K562 (cell line): ENCODE data around the gene BCL2L15. TPM values are rescaled to one million over a fixed set of nuclear protein-coding genes. Genes with fewer than 3 reads are reported as not detected.

Source experiments
- ESRRA ChIP-seq: fragments of 450-650 bp; IDR thresholded peaks from 2 replicates; pipeline ENCODE4 v1.6.1; 2014; ENCODE audit warnings: low read depth, mild to moderate bottlenecking, moderate library complexity, borderline replicate concordance
- HDAC2 ChIP-seq: fragments of 450-650 bp; IDR thresholded peaks from 2 replicates; pipeline ENCODE4 v1.6.1; 2016; ENCODE audit warnings: mild to moderate bottlenecking
- HNRNPUL1 ChIP-seq: fragments of 200-400 bp; formaldehyde crosslinking; IDR thresholded peaks from 2 replicates; pipeline ENCODE4 v1.6.1; 2017; ENCODE audit warnings: low read length
- LARP7 ChIP-seq: fragments of 450-650 bp; IDR thresholded peaks from 2 replicates; pipeline ENCODE4 v1.6.1; 2016
- LCOR ChIP-seq: sonication (generic); formaldehyde crosslinking; IDR thresholded peaks from 2 replicates; pipeline ENCODE4 v1.8.0; 2022; ENCODE audit warnings: mild to moderate bottlenecking, missing genetic modification reagents
- MTA2 ChIP-seq: fragments of 450-650 bp; IDR thresholded peaks from 2 replicates; pipeline ENCODE4 v1.6.1; 2016; ENCODE audit warnings: low read depth
- PPARD ChIP-seq: fragments of 250-450 bp; sonication (Bioruptor Pico); IDR thresholded peaks from 2 replicates; pipeline ENCODE4 v1.8.0; 2022; ENCODE audit warnings: inconsistent platforms, mild to moderate bottlenecking, moderate library complexity
- SUPT5H ChIP-seq: fragments of 450-650 bp; IDR thresholded peaks from 2 replicates; pipeline ENCODE4 v1.6.1; 2016
- WHSC1 ChIP-seq: IDR thresholded peaks from one replicate; pipeline ENCODE4 v1.6.1; 2012; ENCODE audit warnings: low read length, control low read depth, inconsistent platforms
- YY1 ChIP-seq, 3 experiments: IDR thresholded peaks; 2 replicates each; pipeline ENCODE4 v1.6.1; 2011; ENCODE audit warnings: low read length in 2 of 3, mild to moderate bottlenecking in 2 of 3, moderate library complexity in 2 of 3, borderline replicate concordance in 1 of 3, control low read depth in 1 of 3, low read depth in 1 of 3; ENCODE audit not compliant: insufficient read depth in 3 of 3, insufficient replicate concordance in 2 of 3, control insufficient read depth in 1 of 3, insufficient read length in 1 of 3; ENCODE audit errors: extremely low read depth in 1 of 3
- ZNF212 ChIP-seq: fragments of 450-650 bp; formaldehyde crosslinking; IDR thresholded peaks from 2 replicates; pipeline ENCODE4 v1.4.0; 2020; ENCODE audit warnings: mild to moderate bottlenecking
- ZNF384 ChIP-seq: IDR thresholded peaks from 2 replicates; pipeline ENCODE4 v1.6.1; 2012; ENCODE audit warnings: low read depth, low read length, improper control_type of control experiment
- ZNF507 ChIP-seq: conservative IDR thresholded peaks from 2 replicates; pipeline ENCODE4 v1.6.1; 2017; ENCODE audit warnings: missing genetic modification characterization, missing compliant biosample characterization
- polyA plus RNA-seq, 8 experiments: library from polyadenylated mRNA; depleted of rRNA in 4 of 8; stranded (reverse) in 5 of 8; unstranded in 3 of 8; fragments of >200 nt; fragmentation: Nextera tagmentation in 2 of 8; fragmentation: Illumina TruSeq in 1 of 8; extraction: Ambion mirVana in 2 of 8; extraction: Trizol in 1 of 8; gene quantifications; 2 replicates each; pipeline versions ENCODE4 v1.2.1 to v1.2.3, GENCODE V29; 2011 to 2014; ENCODE audit warnings: inconsistent platforms in 1 of 8, missing spikeins in 1 of 8
- total RNA-seq, 7 experiments: library from RNA; depleted of rRNA in 6 of 7; stranded (reverse); fragments of >200 nt in 6 of 7; fragmentation: Illumina TruSeq in 2 of 7; extraction: Trizol in 2 of 7; gene quantifications; 2 replicates each; pipeline versions ENCODE4 v1.2.1 to v1.2.3, GENCODE V29; 2011 to 2021; ENCODE audit warnings: low replicate concordance in 1 of 7
- TF ChIP-seq, protein P1 (sequence below): fragments of 450-650 bp; formaldehyde crosslinking; IDR thresholded peaks from 2 replicates; pipeline ENCODE4 v1.4.0; 2022; ENCODE audit warnings: missing genetic modification characterization
- TF ChIP-seq, protein P2 (sequence below): fragments of 450-650 bp; IDR thresholded peaks from 2 replicates; pipeline ENCODE4 v1.6.1; 2017; ENCODE audit warnings: antibody characterized with exemption
- TF ChIP-seq, protein P3 (sequence below): IDR thresholded peaks from 2 replicates; pipeline ENCODE4 v1.6.1; 2014; ENCODE audit warnings: antibody characterized with exemption
- TF ChIP-seq, protein P4 (sequence below): fragments of 250-450 bp; sonication (Bioruptor Pico); IDR thresholded peaks from 2 replicates; pipeline ENCODE4 v1.8.0; 2021; ENCODE audit warnings: borderline replicate concordance, mild to moderate bottlenecking, moderate library complexity; ENCODE audit not compliant: poor library complexity, severe bottlenecking
- TF ChIP-seq, protein P5 (sequence below): fragments of 450-650 bp; IDR thresholded peaks from 2 replicates; pipeline ENCODE4 v1.6.1; 2016
- TF ChIP-seq, protein P6 (sequence below): fragments of 200-800 bp; sonication (Bioruptor generic); IDR thresholded peaks from 2 replicates; pipeline ENCODE4 v1.6.1; 2017; ENCODE audit warnings: missing genetic modification characterization, missing compliant biosample characterization

Gene BCL2L15
- total and polyA plus RNA-seq, 9 of the 15 experiments (the other 6 are each of a cell fraction or from before 2014, with no cell fraction given) = 0.06 to 0.42 (median 0.28) TPM; not detected in 1

DNA sequence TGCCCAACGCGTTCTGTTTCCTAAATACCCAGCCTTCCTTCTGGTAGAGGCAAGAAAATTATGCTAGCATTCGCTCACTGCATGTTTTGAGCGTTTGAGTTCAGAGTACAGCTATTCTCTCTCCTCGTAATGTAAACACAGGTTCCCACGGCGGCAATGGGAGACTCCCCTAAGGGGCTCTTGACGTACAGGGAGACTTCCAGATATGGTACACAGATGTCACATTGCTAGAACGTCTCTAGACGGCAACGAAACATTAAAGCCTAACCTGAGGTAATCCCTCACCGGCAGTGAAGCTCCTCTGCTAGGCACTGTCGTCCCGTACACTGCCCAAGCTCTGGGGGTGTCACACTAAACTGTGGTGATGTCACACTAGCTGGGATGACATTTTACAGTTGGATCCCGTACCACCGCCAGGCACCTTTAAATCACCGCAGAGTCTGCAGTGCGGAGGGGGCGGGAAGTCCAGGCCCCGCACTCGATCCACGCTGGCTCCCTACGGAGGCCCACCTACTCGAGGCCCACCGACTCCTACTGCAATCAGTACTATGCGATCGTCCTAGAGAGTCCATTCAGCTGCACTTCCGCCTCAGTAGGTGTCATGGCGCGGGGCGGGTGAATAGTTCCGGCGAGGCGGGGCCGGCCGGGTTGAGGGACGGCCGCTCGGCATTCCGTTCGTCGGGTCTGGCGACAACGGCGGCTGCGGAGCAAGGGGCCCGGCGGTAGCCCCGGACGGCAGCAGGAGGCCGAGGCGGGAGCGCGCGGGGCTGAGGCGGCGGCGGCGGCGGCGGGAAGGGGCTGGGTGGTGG, 41.8 kb upstream of the BCL2L15 start, which contains the start of gene HIPK1 (continued):
- TF ChIP-seq, protein P1, sequence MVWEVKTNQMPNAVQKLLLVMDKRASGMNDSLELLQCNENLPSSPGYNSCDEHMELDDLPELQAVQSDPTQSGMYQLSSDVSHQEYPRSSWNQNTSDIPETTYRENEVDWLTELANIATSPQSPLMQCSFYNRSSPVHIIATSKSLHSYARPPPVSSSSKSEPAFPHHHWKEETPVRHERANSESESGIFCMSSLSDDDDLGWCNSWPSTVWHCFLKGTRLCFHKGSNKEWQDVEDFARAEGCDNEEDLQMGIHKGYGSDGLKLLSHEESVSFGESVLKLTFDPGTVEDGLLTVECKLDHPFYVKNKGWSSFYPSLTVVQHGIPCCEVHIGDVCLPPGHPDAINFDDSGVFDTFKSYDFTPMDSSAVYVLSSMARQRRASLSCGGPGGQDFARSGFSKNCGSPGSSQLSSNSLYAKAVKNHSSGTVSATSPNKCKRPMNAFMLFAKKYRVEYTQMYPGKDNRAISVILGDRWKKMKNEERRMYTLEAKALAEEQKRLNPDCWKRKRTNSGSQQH = peak; percentile 90
- TF ChIP-seq ZNF507 (tag) (no peak), ZNF384 (peak; percentile 25; the same call in 1 of the 2 replicates), PPARD (CRISPR knock-in tag) (no peak), SUPT5H (peak; percentile 83), ZNF212 (CRISPR knock-in tag) (no peak), MTA2 (no peak), LARP7 (no peak), LCOR (CRISPR knock-in tag) (peak; percentile 85), YY1 (IDR thresholded peaks at IDR 0.05; ENCODE audit: borderline replicate concordance in 1 of 3, control insufficient read depth in 1 of 3, extremely low read depth in 1 of 3, insufficient read depth in 3 of 3, insufficient read length in 1 of 3, insufficient replicate concordance in 2 of 3, low read depth in 1 of 3, low read length in 2 of 3) (peak; percentile 98 to 100 (median 100)), HDAC2 (peak; percentile 93), ESRRA (peak; percentile 81), WHSC1 (no peak), HNRNPUL1 (no peak)
- TF ChIP-seq, protein P2, sequence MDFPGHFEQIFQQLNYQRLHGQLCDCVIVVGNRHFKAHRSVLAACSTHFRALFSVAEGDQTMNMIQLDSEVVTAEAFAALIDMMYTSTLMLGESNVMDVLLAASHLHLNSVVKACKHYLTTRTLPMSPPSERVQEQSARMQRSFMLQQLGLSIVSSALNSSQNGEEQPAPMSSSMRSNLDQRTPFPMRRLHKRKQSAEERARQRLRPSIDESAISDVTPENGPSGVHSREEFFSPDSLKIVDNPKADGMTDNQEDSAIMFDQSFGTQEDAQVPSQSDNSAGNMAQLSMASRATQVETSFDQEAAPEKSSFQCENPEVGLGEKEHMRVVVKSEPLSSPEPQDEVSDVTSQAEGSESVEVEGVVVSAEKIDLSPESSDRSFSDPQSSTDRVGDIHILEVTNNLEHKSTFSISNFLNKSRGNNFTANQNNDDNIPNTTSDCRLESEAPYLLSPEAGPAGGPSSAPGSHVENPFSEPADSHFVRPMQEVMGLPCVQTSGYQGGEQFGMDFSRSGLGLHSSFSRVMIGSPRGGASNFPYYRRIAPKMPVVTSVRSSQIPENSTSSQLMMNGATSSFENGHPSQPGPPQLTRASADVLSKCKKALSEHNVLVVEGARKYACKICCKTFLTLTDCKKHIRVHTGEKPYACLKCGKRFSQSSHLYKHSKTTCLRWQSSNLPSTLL = no peak
- TF ChIP-seq, protein P3, sequence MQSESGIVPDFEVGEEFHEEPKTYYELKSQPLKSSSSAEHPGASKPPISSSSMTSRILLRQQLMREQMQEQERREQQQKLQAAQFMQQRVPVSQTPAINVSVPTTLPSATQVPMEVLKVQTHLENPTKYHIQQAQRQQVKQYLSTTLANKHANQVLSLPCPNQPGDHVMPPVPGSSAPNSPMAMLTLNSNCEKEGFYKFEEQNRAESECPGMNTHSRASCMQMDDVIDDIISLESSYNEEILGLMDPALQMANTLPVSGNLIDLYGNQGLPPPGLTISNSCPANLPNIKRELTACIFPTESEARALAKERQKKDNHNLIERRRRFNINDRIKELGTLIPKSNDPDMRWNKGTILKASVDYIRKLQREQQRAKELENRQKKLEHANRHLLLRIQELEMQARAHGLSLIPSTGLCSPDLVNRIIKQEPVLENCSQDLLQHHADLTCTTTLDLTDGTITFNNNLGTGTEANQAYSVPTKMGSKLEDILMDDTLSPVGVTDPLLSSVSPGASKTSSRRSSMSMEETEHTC = no peak
- TF ChIP-seq, protein P4, sequence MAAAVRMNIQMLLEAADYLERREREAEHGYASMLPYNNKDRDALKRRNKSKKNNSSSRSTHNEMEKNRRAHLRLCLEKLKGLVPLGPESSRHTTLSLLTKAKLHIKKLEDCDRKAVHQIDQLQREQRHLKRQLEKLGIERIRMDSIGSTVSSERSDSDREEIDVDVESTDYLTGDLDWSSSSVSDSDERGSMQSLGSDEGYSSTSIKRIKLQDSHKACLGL (CRISPR knock-in tag) = no peak
- TF ChIP-seq, protein P5, sequence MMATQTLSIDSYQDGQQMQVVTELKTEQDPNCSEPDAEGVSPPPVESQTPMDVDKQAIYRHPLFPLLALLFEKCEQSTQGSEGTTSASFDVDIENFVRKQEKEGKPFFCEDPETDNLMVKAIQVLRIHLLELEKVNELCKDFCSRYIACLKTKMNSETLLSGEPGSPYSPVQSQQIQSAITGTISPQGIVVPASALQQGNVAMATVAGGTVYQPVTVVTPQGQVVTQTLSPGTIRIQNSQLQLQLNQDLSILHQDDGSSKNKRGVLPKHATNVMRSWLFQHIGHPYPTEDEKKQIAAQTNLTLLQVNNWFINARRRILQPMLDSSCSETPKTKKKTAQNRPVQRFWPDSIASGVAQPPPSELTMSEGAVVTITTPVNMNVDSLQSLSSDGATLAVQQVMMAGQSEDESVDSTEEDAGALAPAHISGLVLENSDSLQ = peak; percentile 77
- TF ChIP-seq, protein P6, sequence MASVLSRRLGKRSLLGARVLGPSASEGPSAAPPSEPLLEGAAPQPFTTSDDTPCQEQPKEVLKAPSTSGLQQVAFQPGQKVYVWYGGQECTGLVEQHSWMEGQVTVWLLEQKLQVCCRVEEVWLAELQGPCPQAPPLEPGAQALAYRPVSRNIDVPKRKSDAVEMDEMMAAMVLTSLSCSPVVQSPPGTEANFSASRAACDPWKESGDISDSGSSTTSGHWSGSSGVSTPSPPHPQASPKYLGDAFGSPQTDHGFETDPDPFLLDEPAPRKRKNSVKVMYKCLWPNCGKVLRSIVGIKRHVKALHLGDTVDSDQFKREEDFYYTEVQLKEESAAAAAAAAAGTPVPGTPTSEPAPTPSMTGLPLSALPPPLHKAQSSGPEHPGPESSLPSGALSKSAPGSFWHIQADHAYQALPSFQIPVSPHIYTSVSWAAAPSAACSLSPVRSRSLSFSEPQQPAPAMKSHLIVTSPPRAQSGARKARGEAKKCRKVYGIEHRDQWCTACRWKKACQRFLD (CRISPR knock-in tag) = peak; percentile 66; the same call in 1 of the 2 replicates
